Vagina (tissue), 2 donors: ENCODE data around the gene WSCD1. TPM values are rescaled to one million over a fixed set of nuclear protein-coding genes. Genes with fewer than 3 reads are reported as not detected.

ENCODE experiments used
- DNase-seq, 2 donors: peaks; one replicate each; pipeline ENCODE4 v3.0.0-alpha.2; 2017; ENCODE audit errors: extremely low spot score in 2 of 2
- H3K27ac ChIP-seq: fragments of 200-600 bp; sonication (generic); one replicate; pipeline ENCODE4 v1.5.1; 2019
- H3K27me3 ChIP-seq: fragments of 200-600 bp; sonication (generic); one replicate; pipeline ENCODE4 v1.5.1; 2019
- H3K36me3 ChIP-seq, 2 donors: fragments of 200-600 bp; sonication (generic); one replicate each; pipeline ENCODE4 v1.5.1; 2017 to 2019
- H3K4me1 ChIP-seq: fragments of 200-600 bp; sonication (generic); one replicate; pipeline ENCODE4 v1.5.1; 2019
- H3K4me3 ChIP-seq, 2 donors: fragments of 200-600 bp; sonication (generic); 1 replicate in 1 of 2; 2 replicates in 1 of 2; pipeline ENCODE4 v1.5.1; 2016 to 2019
- H3K9me3 ChIP-seq: fragments of 200-600 bp; sonication (generic); one replicate; pipeline ENCODE4 v1.5.1; 2019
- POLR2A ChIP-seq, 2 donors: fragments of 450-650 bp; IDR thresholded peaks; one replicate each; pipeline ENCODE4 v1.6.1; 2017; ENCODE audit warnings: antibody characterized with exemption in 2 of 2, mild to moderate bottlenecking in 2 of 2, moderate library complexity in 2 of 2
- POLR2AphosphoS5 ChIP-seq, 2 donors: sonication (generic); formaldehyde crosslinking; IDR thresholded peaks; one replicate each; pipeline ENCODE4 v1.9.0; 2017; ENCODE audit warnings: antibody characterized with exemption in 2 of 2, mild to moderate bottlenecking in 2 of 2, low read depth in 1 of 2; ENCODE audit not compliant: insufficient read depth in 1 of 2
- intact Hi-C: fragments of 100-400 bp; cut with DNase I; formaldehyde crosslinking; loops from one replicate; pipeline ENCODE4 v1.15.1; 2023
- total RNA-seq: library from RNA; depleted of rRNA; stranded (reverse); fragments of >200 nt; gene quantifications from one replicate; pipeline ENCODE4 v1.2.3, GENCODE V29; 2016
- TF ChIP-seq, protein P1 (sequence below), 3 experiments: fragments of 450-650 bp in 2 of 3; fragments of 200-600 bp in 1 of 3; sonication (generic) in 1 of 3; IDR thresholded peaks; one replicate each; pipeline ENCODE4 v1.5.1; 2017 to 2019; ENCODE audit warnings: antibody characterized with exemption in 3 of 3, mild to moderate bottlenecking in 2 of 3, moderate library complexity in 2 of 3

The WSCD1 gene
- total RNA-seq, 1 donor from 2014 or later: 2.0 TPM

DNA sequence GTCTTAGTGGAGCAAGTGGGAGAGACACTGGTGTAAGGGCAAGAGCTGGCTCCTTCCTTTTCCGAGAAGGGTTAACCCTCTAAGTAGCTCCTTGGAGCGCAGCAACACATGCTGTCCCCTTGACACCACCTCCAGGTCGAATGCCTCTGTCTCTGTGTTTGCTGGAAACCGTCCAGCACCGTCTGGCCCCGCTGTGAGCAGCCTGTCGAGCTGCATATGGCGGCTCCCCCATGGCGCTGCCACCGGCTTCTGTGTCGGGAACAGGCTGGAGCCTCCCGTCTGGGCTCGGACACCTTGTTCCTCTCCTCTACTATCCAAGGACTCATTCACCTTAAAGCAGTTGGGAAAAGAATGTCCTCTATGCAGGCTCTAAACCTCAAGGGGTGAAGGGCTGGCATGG, 28.9 kb upstream of the WSCD1 start:
- Histone ChIP-seq H3K36me3 (no peaks in the 10 kb centered on the region), H3K4me1 (no peaks in the 10 kb centered on the region), H3K4me3 (no peak overlapping the region), H3K27me3 (no peaks in the 10 kb centered on the region), H3K9me3 (no peaks in the 10 kb centered on the region), H3K27ac (no peak overlapping the region)
- intact Hi-C loops: no loop called here
- TF ChIP-seq, protein P1, sequence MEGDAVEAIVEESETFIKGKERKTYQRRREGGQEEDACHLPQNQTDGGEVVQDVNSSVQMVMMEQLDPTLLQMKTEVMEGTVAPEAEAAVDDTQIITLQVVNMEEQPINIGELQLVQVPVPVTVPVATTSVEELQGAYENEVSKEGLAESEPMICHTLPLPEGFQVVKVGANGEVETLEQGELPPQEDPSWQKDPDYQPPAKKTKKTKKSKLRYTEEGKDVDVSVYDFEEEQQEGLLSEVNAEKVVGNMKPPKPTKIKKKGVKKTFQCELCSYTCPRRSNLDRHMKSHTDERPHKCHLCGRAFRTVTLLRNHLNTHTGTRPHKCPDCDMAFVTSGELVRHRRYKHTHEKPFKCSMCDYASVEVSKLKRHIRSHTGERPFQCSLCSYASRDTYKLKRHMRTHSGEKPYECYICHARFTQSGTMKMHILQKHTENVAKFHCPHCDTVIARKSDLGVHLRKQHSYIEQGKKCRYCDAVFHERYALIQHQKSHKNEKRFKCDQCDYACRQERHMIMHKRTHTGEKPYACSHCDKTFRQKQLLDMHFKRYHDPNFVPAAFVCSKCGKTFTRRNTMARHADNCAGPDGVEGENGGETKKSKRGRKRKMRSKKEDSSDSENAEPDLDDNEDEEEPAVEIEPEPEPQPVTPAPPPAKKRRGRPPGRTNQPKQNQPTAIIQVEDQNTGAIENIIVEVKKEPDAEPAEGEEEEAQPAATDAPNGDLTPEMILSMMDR (IDR thresholded peaks at IDR 0.05): no peak
- no peak for TF ChIP-seq POLR2AphosphoS5 (IDR thresholded peaks at IDR 0.05; ENCODE audit: insufficient read depth in 1 of 2, low read depth in 1 of 2)
- TF ChIP-seq POLR2A (IDR thresholded peaks at IDR 0.05): no peak
- no peak for DNase-seq

DNA sequence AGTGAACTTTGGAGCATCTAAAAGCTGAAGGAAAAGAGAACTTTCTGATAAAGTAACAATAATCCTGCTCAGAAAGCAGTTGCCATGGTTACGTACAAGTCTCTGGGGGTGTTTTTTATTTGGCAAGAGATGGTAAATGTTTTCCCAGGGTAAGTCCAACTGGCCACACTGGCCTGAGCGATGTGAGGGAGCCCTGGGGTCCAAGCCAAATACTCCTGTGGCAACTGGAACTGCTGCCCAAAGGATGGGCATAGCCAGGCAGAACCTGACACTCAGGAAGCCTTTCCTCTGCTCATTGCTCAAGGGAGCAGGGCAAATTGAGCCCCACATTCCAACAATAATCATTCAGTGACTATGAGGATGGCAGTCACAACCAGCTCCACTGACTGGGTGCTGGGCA, 26.8 kb upstream of the WSCD1 start:
- Histone ChIP-seq H3K36me3 (no peaks in the 10 kb centered on the region), H3K4me3 (no peak overlapping the region), H3K27me3 (no peaks in the 10 kb centered on the region), H3K27ac (no peak overlapping the region), H3K9me3 (no peaks in the 10 kb centered on the region), H3K4me1 (no peaks in the 10 kb centered on the region)
- TF ChIP-seq POLR2A (IDR thresholded peaks at IDR 0.05) (no peak), POLR2AphosphoS5 (IDR thresholded peaks at IDR 0.05; ENCODE audit: insufficient read depth in 1 of 2, low read depth in 1 of 2) (no peak)
- TF ChIP-seq, protein P1 (IDR thresholded peaks at IDR 0.05): no peak
- intact Hi-C loops: no loop called here
- no peak for DNase-seq

DNA sequence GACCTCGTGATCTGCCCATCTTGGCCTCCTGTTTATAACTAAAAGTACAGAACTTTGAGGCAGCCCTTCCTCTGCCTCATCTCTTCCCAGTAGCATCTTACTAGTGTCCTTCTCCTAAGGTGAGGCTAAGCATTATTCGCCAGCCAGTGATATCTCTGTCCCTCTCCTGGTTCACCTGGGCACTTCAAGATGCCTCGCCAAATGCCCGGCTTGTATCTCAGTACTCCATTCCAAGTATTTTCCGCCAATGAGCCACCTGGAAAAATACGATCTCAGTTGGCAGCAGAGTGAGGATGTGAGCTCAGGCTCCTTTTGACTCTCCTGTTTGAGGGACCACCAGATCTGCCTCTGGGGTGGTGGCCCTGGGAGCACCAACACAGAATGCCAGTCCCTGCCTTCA, 25.9 kb upstream of the WSCD1 start:
- DNase-seq: no peak
- H3K4me1 ChIP-seq: no peaks in the 10 kb centered on the region
- no peaks in the 10 kb centered on the region for H3K27me3 ChIP-seq
- intact Hi-C loops: no loop called here
- no peaks in the 10 kb centered on the region for H3K9me3 ChIP-seq
- no peak overlapping the region for H3K4me3 ChIP-seq
- no peaks in the 10 kb centered on the region for H3K36me3 ChIP-seq
- no peak for TF ChIP-seq POLR2A (IDR thresholded peaks at IDR 0.05)
- TF ChIP-seq, protein P1 (IDR thresholded peaks at IDR 0.05): no peak
- no peak for TF ChIP-seq POLR2AphosphoS5 (IDR thresholded peaks at IDR 0.05; ENCODE audit: insufficient read depth in 1 of 2, low read depth in 1 of 2)
- no peak overlapping the region for H3K27ac ChIP-seq

DNA sequence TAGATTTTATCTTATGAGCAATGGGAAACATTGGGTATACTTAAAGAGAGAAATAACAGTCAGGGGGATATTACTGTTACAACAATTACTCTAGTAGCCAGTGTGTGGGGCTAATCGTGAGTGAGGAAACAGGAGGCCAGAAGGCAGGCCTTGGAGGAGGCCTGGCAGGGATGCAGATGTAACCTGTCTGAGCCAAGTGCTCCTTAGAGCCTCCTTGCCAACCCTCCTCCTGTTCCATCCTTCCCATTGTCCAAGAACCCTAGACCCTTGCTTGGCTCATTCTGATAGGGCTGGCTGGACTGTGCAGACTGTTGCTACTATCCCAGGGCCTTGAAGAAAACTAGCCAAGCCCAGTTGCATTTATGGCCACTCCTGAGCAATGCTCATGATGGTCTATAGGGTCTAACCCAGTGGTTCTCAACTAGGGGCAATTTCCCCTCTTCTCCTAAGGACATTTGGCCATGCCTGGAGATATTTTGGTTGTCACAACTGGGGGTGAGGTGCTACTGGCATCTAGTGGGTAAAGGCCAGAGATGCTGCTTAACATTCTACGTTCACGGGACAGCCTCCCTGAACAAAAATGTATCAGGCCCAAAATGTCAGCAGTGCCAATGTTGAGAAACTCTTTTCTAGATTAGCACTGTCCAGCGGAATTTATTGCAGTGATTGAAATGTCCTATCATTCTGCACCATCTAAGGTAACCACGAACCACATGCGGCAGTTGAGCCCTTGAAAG, 24.4 kb upstream of the WSCD1 start:
- Histone ChIP-seq H3K36me3 (no peaks in the 10 kb centered on the region), H3K27ac (no peak overlapping the region), H3K27me3 (no peaks in the 10 kb centered on the region), H3K4me3 (no peak overlapping the region), H3K4me1 (no peaks in the 10 kb centered on the region), H3K9me3 (no peaks in the 10 kb centered on the region)
- TF ChIP-seq POLR2AphosphoS5 (IDR thresholded peaks at IDR 0.05; ENCODE audit: insufficient read depth in 1 of 2, low read depth in 1 of 2): no peak
- TF ChIP-seq, protein P1 (IDR thresholded peaks at IDR 0.05): no peak
- TF ChIP-seq POLR2A (IDR thresholded peaks at IDR 0.05): no peak
- no peak for DNase-seq
- intact Hi-C loops: no loop called here

DNA sequence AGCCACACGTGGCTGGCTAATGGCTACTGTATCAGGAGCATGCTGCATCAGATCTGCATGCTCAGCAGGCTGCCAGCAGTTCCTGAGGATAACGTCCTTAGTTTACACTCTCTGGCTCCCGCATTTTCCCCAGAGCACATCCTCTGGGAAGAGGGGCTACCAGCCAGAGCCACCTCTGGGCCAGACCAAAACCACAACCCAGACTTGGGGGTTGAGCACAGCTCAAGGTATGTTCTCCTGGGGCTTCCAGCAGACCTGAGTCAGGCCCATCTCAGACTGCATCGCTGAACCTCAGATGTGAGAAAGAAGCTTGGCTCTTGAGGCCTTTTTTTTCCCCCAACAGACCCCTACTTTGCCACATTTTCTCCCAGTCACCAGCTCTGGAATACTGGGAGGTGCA, 23.7 kb upstream of the WSCD1 start:
- intact Hi-C loops: no loop called here
- H3K9me3 ChIP-seq: no peaks in the 10 kb centered on the region
- H3K4me1 ChIP-seq: no peaks in the 10 kb centered on the region
- H3K27me3 ChIP-seq: no peaks in the 10 kb centered on the region
- no peak overlapping the region for H3K27ac ChIP-seq
- TF ChIP-seq POLR2AphosphoS5 (IDR thresholded peaks at IDR 0.05; ENCODE audit: insufficient read depth in 1 of 2, low read depth in 1 of 2): no peak
- TF ChIP-seq, protein P1 (IDR thresholded peaks at IDR 0.05): no peak
- no peak for TF ChIP-seq POLR2A (IDR thresholded peaks at IDR 0.05)
- no peak for DNase-seq
- no peak overlapping the region for H3K4me3 ChIP-seq
- H3K36me3 ChIP-seq: no peaks in the 10 kb centered on the region
